Measurements from ENCODE around the gene MEGF11.

The MEGF11 gene

GRCh38 chr15:65990298-65990981 lies 263.1 kb downstream of the MEGF11 start:
- no peak for DNase-seq (ENCODE audit: low read depth)
- H3K4me3 ChIP-seq (ENCODE audit: low read length) = no peak overlapping the region
- no peak for TF ChIP-seq CTCF (conservative IDR thresholded peaks at IDR 0.05; ENCODE audit: low read depth, low read length)

- no peak for TF ChIP-seq CTCF (conservative IDR thresholded peaks at IDR 0.05; ENCODE audit: low read depth, low read length)
- DNase-seq (ENCODE audit: low read depth) = no peak
- H3K4me3 ChIP-seq (ENCODE audit: low read length) = no peak overlapping the region
Observed at GRCh38 chr15:65987100-65987499, 266.4 kb downstream of the MEGF11 start.

- no peak overlapping the region for H3K4me3 ChIP-seq (ENCODE audit: low read length)
- DNase-seq (ENCODE audit: low read depth) = no peak
- TF ChIP-seq CTCF (conservative IDR thresholded peaks at IDR 0.05; ENCODE audit: low read depth, low read length) = no peak
Observed at GRCh38 chr15:65986416-65986815, 267.1 kb downstream of the MEGF11 start.

- DNase-seq (ENCODE audit: low read depth) = no peak
- H3K4me3 ChIP-seq (ENCODE audit: low read length) = no peak overlapping the region
- no peak for TF ChIP-seq CTCF (conservative IDR thresholded peaks at IDR 0.05; ENCODE audit: low read depth, low read length)
Observed at GRCh38 chr15:65985387-65985786, 268.2 kb downstream of the MEGF11 start.

- no peak for TF ChIP-seq CTCF (conservative IDR thresholded peaks at IDR 0.05; ENCODE audit: low read depth, low read length)
- H3K4me3 ChIP-seq (ENCODE audit: low read length) = no peak overlapping the region
- no peak for DNase-seq (ENCODE audit: low read depth)
Observed at GRCh38 chr15:65982627-65983322, 270.8 kb downstream of the MEGF11 start.

- H3K4me3 ChIP-seq (ENCODE audit: low read length) = peak overlapping the region; percentile 26
- peak; percentile 42 for TF ChIP-seq CTCF (conservative IDR thresholded peaks at IDR 0.05; ENCODE audit: low read depth, low read length)
- DNase-seq (ENCODE audit: low read depth) = no peak
Observed at GRCh38 chr15:65981837-65982626, 271.5 kb downstream of the MEGF11 start.

Measured in retinal pigment epithelial cell (primary cell).